Ascending aorta (tissue), 2 donors: ENCODE data around the gene ZNF385B. TPM values are rescaled to one million over a fixed set of nuclear protein-coding genes. Genes with fewer than 3 reads are reported as not detected.

Experiments used
- DNase-seq, 2 donors: peaks; one replicate each; pipeline ENCODE4 v3.0.0-alpha.2; 2019; ENCODE audit warnings: low spot score in 2 of 2
- H3K27ac ChIP-seq, 2 donors: fragments of 200-600 bp; sonication (generic); one replicate each; pipeline ENCODE4 v1.5.1; 2016 to 2017; ENCODE audit warnings: mild to moderate bottlenecking in 1 of 2
- H3K27me3 ChIP-seq: fragments of 200-600 bp; sonication (generic); one replicate; pipeline ENCODE4 v1.5.1; 2017
- H3K36me3 ChIP-seq, 2 donors: fragments of 200-600 bp; sonication (generic); one replicate each; pipeline ENCODE4 v1.5.1; 2016
- H3K4me1 ChIP-seq, 2 donors: fragments of 200-600 bp; sonication (generic); one replicate each; pipeline ENCODE4 v1.5.1; 2016 to 2017; ENCODE audit warnings: mild to moderate bottlenecking in 1 of 2
- H3K4me3 ChIP-seq, 2 donors: fragments of 200-600 bp; sonication (generic); one replicate each; pipeline ENCODE4 v1.5.1; 2016 to 2017; ENCODE audit warnings: mild to moderate bottlenecking in 1 of 2
- H3K9me3 ChIP-seq, 2 donors: fragments of 200-600 bp; sonication (generic); one replicate each; pipeline ENCODE4 v1.5.1; 2016
- CTCF ChIP-seq, 3 experiments: fragments of 200-600 bp in 2 of 3; fragments of 450-650 bp in 1 of 3; sonication (generic) in 2 of 3; IDR thresholded peaks; one replicate each; pipeline ENCODE4 v1.5.1; 2016 to 2019; ENCODE audit warnings: antibody characterized with exemption in 3 of 3, mild to moderate bottlenecking in 1 of 3, moderate library complexity in 1 of 3
- intact Hi-C: fragments of 100-400 bp; cut with DNase I; formaldehyde crosslinking; loops from one replicate; pipeline ENCODE4 v1.15.1; 2023
- total RNA-seq: library from RNA; depleted of rRNA; stranded (reverse); fragments of >200 nt; gene quantifications from one replicate; pipeline ENCODE4 v1.1.0, GENCODE V29; 2016

The ZNF385B gene
- total RNA-seq, 1 donor from 2014 or later = 0.21 TPM

- DNase-seq = no peak
- no peaks in the 10 kb centered on the region for H3K9me3 ChIP-seq
- no peak for TF ChIP-seq CTCF (IDR thresholded peaks at IDR 0.05)
- H3K27ac ChIP-seq = no peak overlapping the region
- no peaks in the 10 kb centered on the region for H3K36me3 ChIP-seq
- H3K4me1 ChIP-seq = peaks cover 0 to 3% of the 10 kb centered on the region in 2 donors
- intact Hi-C loops = no loop called here
- H3K4me3 ChIP-seq = no peak overlapping the region
- H3K27me3 ChIP-seq = no peaks in the 10 kb centered on the region
Measured at GRCh38 chr2:179682756-179683155, 178.7 kb downstream of the ZNF385B start.

- Histone ChIP-seq H3K27ac (peak overlapping the region; percentile 9 to 60), H3K9me3 (no peaks in the 10 kb centered on the region), H3K36me3 (no peaks in the 10 kb centered on the region), H3K4me3 (no peak overlapping the region), H3K27me3 (no peaks in the 10 kb centered on the region), H3K4me1 (peaks cover 0 to 12% of the 10 kb centered on the region in 2 donors)
- TF ChIP-seq CTCF (IDR thresholded peaks at IDR 0.05) = no peak
- no peak for DNase-seq
- intact Hi-C loops = no loop called here
Measured at GRCh38 chr2:179677746-179678505, 183.5 kb downstream of the ZNF385B start.

- H3K4me3 ChIP-seq = no peak overlapping the region
- peak overlapping the region; percentile 9 to 60 for H3K27ac ChIP-seq
- no peak for TF ChIP-seq CTCF (IDR thresholded peaks at IDR 0.05)
- H3K9me3 ChIP-seq = no peaks in the 10 kb centered on the region
- H3K4me1 ChIP-seq = peaks cover 0 to 12% of the 10 kb centered on the region in 2 donors
- no peak for DNase-seq
- H3K27me3 ChIP-seq = no peaks in the 10 kb centered on the region
- no peaks in the 10 kb centered on the region for H3K36me3 ChIP-seq
- intact Hi-C loops = no loop called here
Measured at GRCh38 chr2:179677077-179677688, 184.2 kb downstream of the ZNF385B start.

GRCh38 chr2:179675435-179675834 is 186.0 kb downstream of the ZNF385B start:
- intact Hi-C loops = no loop called here
- Histone ChIP-seq H3K27ac (no peak overlapping the region), H3K36me3 (no peaks in the 10 kb centered on the region), H3K9me3 (no peaks in the 10 kb centered on the region), H3K4me1 (peaks cover 0 to 12% of the 10 kb centered on the region in 2 donors), H3K4me3 (no peak overlapping the region), H3K27me3 (no peaks in the 10 kb centered on the region)
- DNase-seq = no peak
- no peak for TF ChIP-seq CTCF (IDR thresholded peaks at IDR 0.05)

- no peak for TF ChIP-seq CTCF (IDR thresholded peaks at IDR 0.05)
- no peaks in the 10 kb centered on the region for H3K27me3 ChIP-seq
- H3K9me3 ChIP-seq = no peaks in the 10 kb centered on the region
- intact Hi-C loops = no loop called here
- no peak overlapping the region for H3K4me3 ChIP-seq
- no peaks in the 10 kb centered on the region for H3K36me3 ChIP-seq
- no peak for DNase-seq
- H3K27ac ChIP-seq = no peak overlapping the region
- peaks cover 0 to 2% of the 10 kb centered on the region in 2 donors for H3K4me1 ChIP-seq
Measured at GRCh38 chr2:179671043-179671981, 190.1 kb downstream of the ZNF385B start.
